Upper lobe of left lung (tissue), 6 donors: ENCODE measurements around the gene CCDC17. TPM values are rescaled to one million over a fixed set of nuclear protein-coding genes. Genes with fewer than 3 reads are reported as not detected.

Source experiments
- ATAC-seq, 2 donors: fragments of 200-7000 bp; cut with Tn5 transposase; one replicate each; pipeline ENCODE4 v1.9.1; 2022; ENCODE audit warnings: mild to moderate bottlenecking in 2 of 2, moderate library complexity in 2 of 2; ENCODE audit not compliant: low FRiP score in 2 of 2
- DNase-seq, 2 donors: peaks; one replicate each; pipeline ENCODE4 v3.0.0-alpha.2; 2019 to 2020
- H3K27ac ChIP-seq, 4 donors: fragments of 200-600 bp; sonication (generic); one replicate each; pipeline ENCODE4 v1.5.1; 2016 to 2019
- H3K27me3 ChIP-seq, 4 donors: fragments of 200-600 bp; sonication (generic); one replicate each; pipeline ENCODE4 v1.5.1; 2017 to 2019
- H3K36me3 ChIP-seq, 4 donors: fragments of 200-600 bp; sonication (generic); one replicate each; pipeline ENCODE4 v1.5.1; 2016 to 2019
- H3K4me1 ChIP-seq, 4 donors: fragments of 200-600 bp; sonication (generic); one replicate each; pipeline ENCODE4 v1.5.1; 2018 to 2019
- H3K4me3 ChIP-seq, 4 donors: fragments of 200-600 bp; sonication (generic); one replicate each; pipeline ENCODE4 v1.5.1; 2017 to 2019; ENCODE audit warnings: mild to moderate bottlenecking in 2 of 4, moderate library complexity in 1 of 4
- H3K9me3 ChIP-seq, 4 donors: fragments of 200-600 bp; sonication (generic); one replicate each; pipeline ENCODE4 v1.5.1; 2018 to 2019
- EP300 ChIP-seq, 4 donors: sonication (generic); formaldehyde crosslinking; IDR thresholded peaks; one replicate each; pipeline ENCODE4 v1.5.1; 2017; ENCODE audit warnings: antibody characterized with exemption in 4 of 4, control low read depth in 2 of 4
- POLR2A ChIP-seq, 4 donors: fragments of 450-650 bp; IDR thresholded peaks; one replicate each; pipeline ENCODE4 v1.5.1; 2016 to 2017; ENCODE audit warnings: antibody characterized with exemption in 4 of 4, mild to moderate bottlenecking in 2 of 4
- POLR2AphosphoS5 ChIP-seq, 2 donors: sonication (generic); formaldehyde crosslinking; IDR thresholded peaks; one replicate each; pipeline ENCODE4 v1.5.1; 2017; ENCODE audit warnings: antibody characterized with exemption in 2 of 2
- WGBS, 2 donors: methylation state at CpG; one replicate each; pipeline ENCODE4 v1.1.5; 2017 to 2018; 5-methylcytosine and 5-hydroxymethylcytosine counted together
- total RNA-seq, 6 donors: library from RNA; depleted of rRNA in 4 of 6; stranded (reverse); fragments of >200 nt in 4 of 6; gene quantifications; one replicate each; pipeline versions ENCODE4 v1.1.0 to v1.2.1, GENCODE V29; 2016 to 2021
- TF ChIP-seq, protein P1 (sequence below), 6 experiments: fragments of 450-650 bp in 4 of 6; fragments of 200-600 bp in 2 of 6; sonication (generic) in 2 of 6; IDR thresholded peaks; one replicate each; pipeline ENCODE4 v1.5.1; 2016 to 2019; ENCODE audit warnings: antibody characterized with exemption in 6 of 6
- donor health status: DM: no; HTN: no; CAD: no; lungs with moderate emphysema.
- donor health status: DM: no; HTN: yes; CAD: no; lungs with severe emphysema.

Gene CCDC17
- total RNA-seq, 6 donors from 2014 or later: 4.9 to 50.3 (median 19.3) TPM

DNA sequence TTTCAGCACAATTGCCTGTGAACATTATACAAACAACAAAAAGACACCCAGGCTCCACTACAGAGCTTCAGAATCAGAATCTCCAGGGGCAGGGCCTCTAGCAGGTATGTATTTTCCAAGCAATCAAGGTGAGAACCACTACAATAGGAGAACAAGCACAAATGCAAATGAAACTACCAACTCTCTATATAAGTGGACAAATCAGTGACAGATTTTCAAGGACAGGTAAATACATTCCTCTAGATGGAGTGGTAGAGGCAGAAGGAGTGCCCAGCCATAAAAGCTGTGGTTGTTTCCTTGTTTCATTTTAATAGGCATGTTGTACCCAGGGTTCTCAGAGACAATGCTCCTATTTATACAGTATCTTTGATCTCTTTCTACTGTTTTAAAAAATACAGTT, 20.1 kb upstream of the CCDC17 start:
- peaks cover 13 to 58% (median 28%) of the 10 kb centered on the region in 4 donors for H3K36me3 ChIP-seq
- H3K4me1 ChIP-seq: peaks cover 6 to 20% (median 13%) of the 10 kb centered on the region in 4 donors
- no peaks in the 10 kb centered on the region for H3K9me3 ChIP-seq
- H3K27ac ChIP-seq: peak overlapping the region; percentile 13 to 63 (median 50)
- ATAC-seq (peak; percentile 58 to 89), DNase-seq (no peak)
- no peaks in the 10 kb centered on the region for H3K27me3 ChIP-seq
- H3K4me3 ChIP-seq: no peak overlapping the region
- no peak for TF ChIP-seq POLR2AphosphoS5 (IDR thresholded peaks at IDR 0.05)
- peak in 1 of 4 donors; percentile 24 for TF ChIP-seq EP300 (IDR thresholded peaks at IDR 0.05)
- TF ChIP-seq, protein P1, sequence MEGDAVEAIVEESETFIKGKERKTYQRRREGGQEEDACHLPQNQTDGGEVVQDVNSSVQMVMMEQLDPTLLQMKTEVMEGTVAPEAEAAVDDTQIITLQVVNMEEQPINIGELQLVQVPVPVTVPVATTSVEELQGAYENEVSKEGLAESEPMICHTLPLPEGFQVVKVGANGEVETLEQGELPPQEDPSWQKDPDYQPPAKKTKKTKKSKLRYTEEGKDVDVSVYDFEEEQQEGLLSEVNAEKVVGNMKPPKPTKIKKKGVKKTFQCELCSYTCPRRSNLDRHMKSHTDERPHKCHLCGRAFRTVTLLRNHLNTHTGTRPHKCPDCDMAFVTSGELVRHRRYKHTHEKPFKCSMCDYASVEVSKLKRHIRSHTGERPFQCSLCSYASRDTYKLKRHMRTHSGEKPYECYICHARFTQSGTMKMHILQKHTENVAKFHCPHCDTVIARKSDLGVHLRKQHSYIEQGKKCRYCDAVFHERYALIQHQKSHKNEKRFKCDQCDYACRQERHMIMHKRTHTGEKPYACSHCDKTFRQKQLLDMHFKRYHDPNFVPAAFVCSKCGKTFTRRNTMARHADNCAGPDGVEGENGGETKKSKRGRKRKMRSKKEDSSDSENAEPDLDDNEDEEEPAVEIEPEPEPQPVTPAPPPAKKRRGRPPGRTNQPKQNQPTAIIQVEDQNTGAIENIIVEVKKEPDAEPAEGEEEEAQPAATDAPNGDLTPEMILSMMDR (IDR thresholded peaks at IDR 0.05): peak in 1 of 6 experiments; percentile 20
- no peak for TF ChIP-seq POLR2A (IDR thresholded peaks at IDR 0.05)

DNA sequence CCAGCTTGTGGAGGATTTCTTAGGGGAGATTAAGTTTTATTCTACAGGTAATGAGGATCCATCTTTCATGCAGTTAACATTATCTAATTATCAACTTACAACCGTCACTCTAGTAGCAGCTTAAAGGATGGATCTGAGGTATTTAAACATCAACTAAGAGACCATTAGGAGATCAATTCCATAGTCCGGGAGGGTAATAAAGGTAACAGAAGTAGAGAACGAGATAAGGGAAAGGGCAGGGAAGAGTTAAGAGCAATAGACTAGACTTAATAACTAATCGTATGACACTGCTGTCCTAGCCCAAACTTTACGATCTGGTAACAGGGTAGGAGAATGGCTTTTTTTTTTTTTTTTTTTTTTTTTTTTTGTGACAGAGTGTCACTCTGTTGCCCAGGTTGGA, 19.5 kb upstream of the CCDC17 start:
- H3K36me3 ChIP-seq: peaks cover 18 to 60% (median 31%) of the 10 kb centered on the region in 4 donors
- no peak overlapping the region for H3K4me3 ChIP-seq
- peaks cover 6 to 20% (median 13%) of the 10 kb centered on the region in 4 donors for H3K4me1 ChIP-seq
- H3K27me3 ChIP-seq: no peaks in the 10 kb centered on the region
- no peak for TF ChIP-seq POLR2A (IDR thresholded peaks at IDR 0.05)
- TF ChIP-seq, protein P1 (IDR thresholded peaks at IDR 0.05): no peak
- TF ChIP-seq EP300 (IDR thresholded peaks at IDR 0.05): no peak
- no peak for TF ChIP-seq POLR2AphosphoS5 (IDR thresholded peaks at IDR 0.05)
- 80 to 85% methylated on average over 5 of the region's 5 CpGs for WGBS, 2 donors
- DNase-seq (no peak), ATAC-seq (no peak)
- H3K27ac ChIP-seq: peak overlapping the region in 2 of 4 donors; percentile 40 to 63
- H3K9me3 ChIP-seq: no peaks in the 10 kb centered on the region

GRCh38 chr1:45640293-45640692, 16.4 kb upstream of the CCDC17 start:
- WGBS, 2 donors: 79 to 87% methylated on average over 1 of the region's 1 CpG
- Histone ChIP-seq H3K4me3 (no peak overlapping the region), H3K36me3 (peaks cover 24 to 67% (median 31%) of the 10 kb centered on the region in 4 donors), H3K27me3 (no peaks in the 10 kb centered on the region), H3K27ac (no peak overlapping the region), H3K4me1 (peaks cover 0 to 16% (median 5%) of the 10 kb centered on the region in 4 donors), H3K9me3 (no peaks in the 10 kb centered on the region)
- no peak for TF ChIP-seq POLR2AphosphoS5 (IDR thresholded peaks at IDR 0.05)
- no peak for TF ChIP-seq EP300 (IDR thresholded peaks at IDR 0.05)
- TF ChIP-seq, protein P1 (IDR thresholded peaks at IDR 0.05): no peak
- TF ChIP-seq POLR2A (IDR thresholded peaks at IDR 0.05): no peak
- ATAC-seq: no peak
- DNase-seq: no peak

- Histone ChIP-seq H3K4me3 (no peak overlapping the region), H3K4me1 (peaks cover 4 to 10% (median 7%) of the 10 kb centered on the region in 4 donors), H3K27ac (no peak overlapping the region), H3K9me3 (no peaks in the 10 kb centered on the region), H3K27me3 (no peaks in the 10 kb centered on the region), H3K36me3 (peaks cover 47 to 93% (median 51%) of the 10 kb centered on the region in 4 donors)
- DNase-seq (no peak), ATAC-seq (no peak)
- no peak for TF ChIP-seq POLR2A (IDR thresholded peaks at IDR 0.05)
- TF ChIP-seq EP300 (IDR thresholded peaks at IDR 0.05): no peak
- TF ChIP-seq, protein P1 (IDR thresholded peaks at IDR 0.05): no peak
- no peak for TF ChIP-seq POLR2AphosphoS5 (IDR thresholded peaks at IDR 0.05)
- 42 to 57% methylated on average over 1 of the region's 1 CpG for WGBS, 2 donors
These were observed 11.4 kb upstream of the CCDC17 start for GRCh38 chr1:45635211-45635610.

DNA sequence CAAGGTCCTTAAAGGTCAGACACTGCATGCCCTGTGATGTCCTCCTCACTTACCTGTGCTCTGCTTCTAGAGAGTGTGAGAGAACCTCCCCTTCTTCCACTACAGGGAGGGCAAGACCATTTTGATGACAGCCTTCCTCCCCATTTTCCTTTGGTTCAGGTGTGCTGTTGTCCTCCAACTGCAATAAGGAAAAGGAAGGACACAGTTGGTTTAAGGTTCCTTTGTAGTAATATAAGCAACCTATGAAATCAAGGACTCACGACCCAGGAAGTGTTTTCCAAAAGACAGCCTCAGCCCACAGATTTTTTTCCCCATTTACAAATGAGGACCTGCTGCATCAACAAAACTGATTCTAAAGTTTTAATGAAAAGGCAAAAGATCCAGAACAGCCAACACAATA, 6.6 kb upstream of the CCDC17 start:
- TF ChIP-seq POLR2A (IDR thresholded peaks at IDR 0.05) (no peak), POLR2AphosphoS5 (IDR thresholded peaks at IDR 0.05) (no peak), EP300 (IDR thresholded peaks at IDR 0.05) (no peak)
- TF ChIP-seq, protein P1 (IDR thresholded peaks at IDR 0.05): no peak
- Histone ChIP-seq H3K27me3 (no peaks in the 10 kb centered on the region), H3K4me1 (peaks cover 4 to 10% (median 9%) of the 10 kb centered on the region in 4 donors), H3K4me3 (no peak overlapping the region), H3K27ac (no peak overlapping the region), H3K36me3 (peaks cover 44 to 99% (median 74%) of the 10 kb centered on the region in 4 donors), H3K9me3 (no peaks in the 10 kb centered on the region)
- ATAC-seq: no peak
- WGBS, 2 donors: 76 to 88% methylated on average over 1 of the region's 1 CpG
- no peak for DNase-seq
